NCI-H128 (cell line): ENCODE data around the gene FNDC11.

Experiments
- DNase-seq: peaks from one replicate; lab custom pipeline; 2025; ENCODE audit not compliant: unreplicated experiment; lab: John Stamatoyannopoulos, UW

FNDC11 gene

GRCh38 chr20:63539441-63540370, 14.3 kb upstream of the FNDC11 start:
- no peak for DNase-seq

DNA sequence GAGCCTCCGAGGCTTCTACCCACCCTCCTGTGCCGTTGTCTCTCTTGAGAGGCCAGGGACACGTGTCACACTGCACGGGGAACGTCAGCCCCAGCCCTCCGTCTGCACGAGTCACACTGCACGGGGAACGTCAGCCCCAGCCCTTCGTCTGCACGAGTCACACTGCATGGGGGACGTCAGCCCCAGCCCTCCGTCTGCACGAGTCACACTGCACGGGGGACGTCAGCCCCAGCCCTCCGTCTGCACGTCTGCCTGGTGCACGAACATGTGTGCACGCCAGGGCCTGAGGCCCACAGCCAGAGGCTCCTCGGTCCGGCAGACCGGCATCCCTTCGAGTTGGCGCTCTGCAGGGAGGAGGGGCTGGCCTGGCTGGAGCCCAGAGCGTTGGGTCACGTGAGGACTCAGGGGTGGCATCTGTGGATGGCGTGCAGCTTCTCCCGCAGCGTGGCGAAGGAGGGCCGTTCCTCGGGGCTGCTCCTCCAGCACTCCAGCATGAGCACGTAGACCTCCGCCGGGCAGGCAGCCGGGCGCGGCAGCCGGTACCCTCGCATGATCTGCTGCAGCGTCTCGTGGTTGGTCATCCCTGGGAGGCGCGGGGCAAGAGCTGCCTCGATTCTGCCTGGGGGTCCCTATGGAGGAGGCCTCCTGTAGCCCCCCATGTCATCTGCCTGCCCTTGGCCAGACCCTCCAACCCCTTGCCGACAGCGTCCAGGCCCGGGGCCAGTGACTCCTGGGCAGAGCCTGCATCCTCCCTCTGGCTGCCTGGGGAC, 13.4 kb upstream of the FNDC11 start:
- no peak for DNase-seq

DNA sequence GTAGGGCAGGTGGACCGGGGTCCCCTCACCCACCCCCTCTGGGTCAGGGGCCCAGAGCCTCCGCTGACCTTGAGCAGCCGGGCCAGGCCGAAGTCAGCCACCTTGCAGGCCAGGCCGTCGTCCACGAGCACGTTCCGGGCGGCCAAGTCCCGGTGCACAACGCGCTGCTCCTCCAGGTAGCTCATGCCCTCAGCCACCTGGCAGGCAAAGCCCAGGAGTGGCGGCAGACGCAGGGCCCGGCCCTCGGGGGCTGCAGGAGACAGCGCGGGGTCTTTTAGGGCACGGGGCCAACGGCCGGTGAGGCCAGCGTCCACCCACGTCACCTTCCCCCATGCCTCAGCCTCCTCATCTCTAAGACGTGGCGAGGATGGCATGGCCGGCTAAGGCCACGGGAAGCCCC, 12.6 kb upstream of the FNDC11 start:
- no peak for DNase-seq

- DNase-seq: no peak
Observed at GRCh38 chr20:63542031-63542559, 11.9 kb upstream of the FNDC11 start.

DNA sequence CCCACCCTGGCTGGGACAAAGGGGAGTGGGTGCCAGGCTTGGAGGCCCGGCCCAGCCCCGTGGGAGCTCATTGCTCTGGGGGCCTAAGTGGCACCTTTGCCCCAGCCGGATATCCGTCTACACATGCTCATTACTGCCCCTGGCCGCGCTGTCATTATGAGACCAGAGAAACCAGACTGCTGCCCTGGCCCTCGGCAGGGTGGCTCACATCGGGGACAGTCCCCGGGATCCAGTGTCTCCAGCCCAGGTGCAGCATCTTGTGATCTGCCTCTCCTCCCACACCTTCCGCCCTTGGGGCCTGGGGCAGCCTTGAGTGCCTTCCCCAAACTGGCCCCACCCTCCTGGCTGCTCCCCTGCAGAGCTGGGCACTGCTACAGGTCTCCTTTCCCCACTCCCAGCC, 11.3 kb upstream of the FNDC11 start:
- DNase-seq: no peak

DNA sequence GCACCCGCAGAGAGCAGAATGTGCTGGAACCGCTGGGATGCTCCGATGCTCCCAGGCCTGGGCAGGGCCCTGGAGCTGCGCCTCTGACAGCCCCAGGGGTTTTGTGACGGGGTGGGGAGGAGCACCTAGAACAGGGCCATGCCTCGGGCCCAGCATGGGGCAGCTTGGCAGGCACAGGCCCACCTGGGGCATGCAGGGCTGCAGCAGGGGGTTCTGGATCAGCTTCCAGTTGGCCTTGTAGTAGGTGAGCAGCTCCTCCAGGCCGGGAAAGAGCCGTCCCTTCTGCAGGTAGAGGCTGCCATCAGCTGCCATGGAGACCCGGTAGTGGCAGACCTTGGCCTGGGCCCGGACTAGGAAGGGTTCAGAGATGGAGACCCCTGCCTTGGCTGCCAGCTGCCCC, 10.8 kb upstream of the FNDC11 start:
- no peak for DNase-seq

- DNase-seq: no peak
Observed at GRCh38 chr20:63543733-63544132, 10.2 kb upstream of the FNDC11 start.

DNA sequence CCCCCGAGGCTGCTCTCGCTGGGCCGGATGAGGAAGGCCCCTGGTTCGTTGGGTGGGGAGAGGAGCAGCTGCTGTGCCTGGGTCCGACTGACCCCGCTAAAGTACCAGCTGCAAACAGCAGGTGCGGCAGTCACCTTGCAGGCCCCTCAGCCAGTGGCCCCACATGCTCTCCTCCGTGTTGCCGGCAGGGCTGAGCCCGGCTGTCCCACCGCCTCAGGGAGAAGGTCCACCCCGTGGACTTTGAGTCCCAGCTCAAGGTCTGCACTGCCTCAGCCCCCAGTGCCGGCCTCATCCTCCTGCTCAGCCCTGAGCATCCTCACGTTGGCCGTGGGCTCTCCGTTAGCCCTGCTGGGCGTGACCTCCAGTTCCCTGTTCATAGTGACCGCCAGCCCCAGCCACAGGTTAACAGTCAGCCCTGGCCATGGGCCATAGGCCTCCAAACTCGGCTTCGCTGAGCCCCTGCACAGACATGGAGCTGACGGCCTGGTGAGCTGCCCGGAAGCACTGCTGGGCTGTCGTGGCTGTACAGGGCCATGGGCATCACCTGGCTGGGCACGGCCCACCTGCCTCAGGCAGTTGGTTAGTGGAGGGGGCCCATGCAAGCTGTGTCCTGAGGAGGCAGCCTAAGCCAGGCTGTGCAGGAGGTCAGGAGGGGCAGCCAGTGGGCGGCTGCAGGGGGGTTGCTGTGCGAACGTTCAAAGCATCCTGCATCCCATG, 9.6 kb upstream of the FNDC11 start:
- no peak for DNase-seq

DNA sequence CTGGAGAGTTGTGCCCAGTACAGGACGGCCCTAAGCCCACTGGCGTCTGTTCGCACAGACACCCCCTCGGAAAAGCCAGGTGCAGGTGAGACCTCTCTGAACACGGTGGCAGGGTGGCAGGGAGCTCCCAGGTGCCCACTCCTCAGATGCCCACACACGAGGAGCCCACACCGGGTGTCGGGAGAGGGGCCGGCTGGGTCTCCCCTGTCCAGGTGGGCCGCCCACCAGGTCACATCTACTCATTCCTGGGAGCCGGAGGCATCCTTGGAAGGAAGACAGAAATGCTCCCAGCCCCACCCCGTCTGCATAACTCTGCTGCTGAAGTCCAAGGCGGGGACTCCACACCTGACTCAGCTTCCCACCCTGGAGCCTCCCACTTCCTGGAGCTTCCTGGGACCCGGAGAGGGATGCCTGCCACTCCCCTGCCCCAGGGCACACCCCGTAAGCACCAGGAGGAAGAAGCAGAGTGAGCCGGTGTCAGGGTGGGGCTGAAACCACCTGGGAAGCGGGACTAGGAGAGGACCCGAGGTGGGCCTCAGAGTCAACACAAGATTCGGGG, 8.9 kb upstream of the FNDC11 start:
- DNase-seq: no peak

DNA sequence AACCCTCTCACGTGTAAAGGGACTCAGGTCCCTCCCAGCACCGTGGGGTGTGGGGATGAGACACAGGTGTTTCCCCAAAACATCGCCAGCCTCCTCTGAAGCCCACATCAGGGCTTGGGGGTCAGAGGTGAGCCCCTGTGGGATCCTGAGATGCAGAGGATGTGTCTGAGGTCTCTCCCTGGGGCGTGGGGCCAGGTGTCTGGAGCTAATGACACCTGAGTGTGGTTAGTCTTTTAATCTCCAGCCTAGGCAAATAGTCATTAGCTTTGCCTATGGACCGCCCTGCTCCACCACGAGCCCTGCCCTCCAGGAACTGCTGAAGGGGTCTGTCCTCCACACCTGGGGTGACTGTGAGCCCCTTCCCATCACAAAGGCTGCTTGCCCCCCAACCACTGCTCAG, 8.1 kb upstream of the FNDC11 start:
- no peak for DNase-seq

GRCh38 chr20:63546256-63546955, 7.6 kb upstream of the FNDC11 start:
- DNase-seq: no peak

GRCh38 chr20:63546956-63547724, 6.8 kb upstream of the FNDC11 start:
- no peak for DNase-seq

DNA sequence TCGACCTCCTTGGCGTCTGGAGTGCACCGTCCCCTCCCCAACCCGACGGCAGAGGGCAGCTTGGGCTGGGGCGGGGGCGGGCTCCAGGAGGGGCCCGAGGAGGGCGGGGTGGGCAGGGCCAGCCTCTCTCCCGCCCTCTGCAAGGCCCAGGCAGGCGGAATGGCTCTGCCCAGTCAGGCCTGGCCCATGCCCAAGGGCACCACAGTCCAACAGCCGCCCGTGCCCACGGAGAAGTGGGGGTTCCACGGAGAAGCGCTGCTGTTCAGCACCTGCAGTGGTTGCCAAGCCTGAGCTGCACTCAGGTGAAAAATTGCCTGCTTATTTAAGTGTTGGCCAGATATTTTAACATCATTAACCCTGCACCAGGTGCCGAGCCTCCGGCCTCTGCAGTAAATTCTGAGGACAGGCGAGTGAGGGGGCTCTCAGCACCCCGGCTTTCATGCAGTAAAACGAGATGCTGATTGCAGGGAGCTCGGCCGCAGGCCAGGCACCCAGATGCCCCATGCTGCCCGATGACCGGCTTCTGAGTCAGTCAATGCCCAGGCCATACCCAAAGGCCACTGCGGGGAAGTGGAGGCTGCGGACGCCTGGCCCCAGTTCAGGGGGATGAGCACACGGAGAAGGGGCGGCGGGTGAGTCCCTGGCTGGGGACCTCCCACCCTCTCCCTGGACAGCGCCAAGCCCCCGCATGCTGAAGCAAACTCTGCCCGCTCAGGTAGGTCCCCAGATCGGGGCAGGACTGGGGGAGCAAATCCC, 6.1 kb upstream of the FNDC11 start, which contains the start of gene SRMS:
SRMS (minus strand) TSS at position 25 of the 756 bp plus-strand sequence. CDS start 286 bp downstream, outside the sequence.
- DNase-seq: no peak

DNA sequence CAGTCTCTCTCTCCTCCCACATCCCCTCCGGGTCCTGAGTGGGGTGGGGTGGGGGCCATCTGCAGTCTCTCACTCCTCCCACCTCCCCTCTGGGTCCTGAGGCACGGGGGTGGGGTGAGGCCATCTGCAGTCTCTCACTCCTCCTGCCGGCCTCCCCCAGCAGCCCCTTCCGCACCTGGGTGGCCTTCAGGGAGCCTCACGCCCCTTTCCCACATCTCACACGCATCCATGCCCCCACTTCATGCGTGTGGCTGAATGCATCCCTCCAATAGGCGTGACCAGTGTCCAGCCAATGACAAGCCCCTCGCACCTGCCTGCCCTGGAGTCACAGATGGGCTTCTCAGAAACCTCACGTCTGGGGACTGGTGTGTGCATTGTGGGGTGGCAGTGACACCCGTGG, 5.4 kb upstream of the FNDC11 start:
- no peak for DNase-seq

DNA sequence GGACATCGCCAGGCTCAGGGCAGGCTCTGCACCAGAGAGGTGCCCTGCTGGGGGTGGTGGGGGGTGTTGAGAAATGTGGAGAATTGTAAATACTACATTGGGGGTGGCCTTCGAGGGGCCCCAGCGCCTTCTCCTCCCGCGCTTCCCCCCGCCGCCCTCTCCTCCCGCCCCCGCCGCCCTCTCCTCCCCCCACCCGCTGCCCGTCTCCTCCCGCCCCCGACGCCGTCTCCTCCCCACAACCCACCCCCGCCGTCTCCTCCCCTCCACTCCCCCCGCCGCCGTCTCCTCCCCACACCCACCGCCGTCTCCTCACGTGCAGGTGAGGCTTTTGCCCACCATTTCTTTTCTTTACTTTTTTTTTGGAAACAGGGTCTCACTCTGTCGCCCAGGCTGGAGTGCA, 4.9 kb upstream of the FNDC11 start:
- no peak for DNase-seq

GRCh38 chr20:63549679-63550282, 4.2 kb upstream of the FNDC11 start:
- DNase-seq: no peak

DNA sequence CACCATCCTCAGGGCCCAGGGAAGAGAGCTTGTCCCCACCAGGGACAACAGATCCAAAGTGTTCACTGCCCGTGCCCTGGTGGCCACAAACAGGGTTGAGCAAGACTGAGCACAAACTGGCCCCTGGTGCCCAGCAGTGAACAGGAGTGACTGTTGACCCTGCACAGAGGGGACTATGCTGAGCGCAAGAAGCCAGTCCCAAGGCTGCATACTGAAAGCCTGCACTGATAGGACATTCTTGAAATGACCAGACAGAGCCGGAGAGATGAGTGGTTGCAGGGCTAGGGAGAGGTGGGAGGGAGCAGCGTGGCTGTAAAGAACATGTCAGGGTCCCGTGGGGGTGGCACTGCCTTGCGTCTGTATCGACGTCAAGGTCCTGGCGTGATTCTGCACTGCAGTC, 2.9 kb upstream of the FNDC11 start:
- no peak for DNase-seq

DNA sequence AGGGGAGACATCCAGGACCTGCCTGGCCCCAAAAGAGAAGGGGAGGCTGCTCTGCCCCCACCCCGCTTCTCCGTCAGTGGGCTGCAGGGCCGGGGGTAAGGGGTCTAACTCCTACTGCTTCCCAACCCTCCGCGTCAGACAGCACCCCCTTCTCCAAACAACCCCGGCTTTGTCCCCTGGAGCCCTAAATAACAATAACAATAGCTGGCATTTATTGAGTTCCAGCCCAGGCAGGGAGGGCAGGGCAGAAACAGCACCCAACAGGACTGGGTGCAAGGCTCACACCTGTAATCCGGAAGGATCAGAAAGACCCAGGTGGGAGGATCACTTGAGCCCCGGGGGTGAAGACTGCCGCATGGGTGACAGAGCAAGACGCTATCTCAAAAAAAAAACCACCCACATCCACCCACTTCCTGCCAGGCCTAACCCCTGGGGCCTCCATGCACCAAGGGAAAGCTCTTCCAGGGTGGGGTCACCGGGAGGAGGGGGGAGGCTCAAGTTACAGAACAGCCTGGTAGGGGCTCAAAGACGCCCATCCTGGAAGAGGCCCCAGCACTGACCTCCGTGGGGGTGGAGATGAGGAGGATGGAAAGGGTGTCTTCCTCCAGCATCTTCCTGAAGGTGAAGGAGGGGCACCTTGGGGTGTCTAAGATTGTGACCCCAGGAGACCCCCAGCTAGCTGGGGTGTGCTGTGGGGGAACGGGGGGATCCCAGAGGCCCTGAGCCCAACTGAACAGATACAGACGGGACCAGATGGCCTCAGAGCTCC, 1.3 kb upstream of the FNDC11 start:
- no peak for DNase-seq
